ENCODE results near the gene NMNAT3.

The NMNAT3 gene

DNA sequence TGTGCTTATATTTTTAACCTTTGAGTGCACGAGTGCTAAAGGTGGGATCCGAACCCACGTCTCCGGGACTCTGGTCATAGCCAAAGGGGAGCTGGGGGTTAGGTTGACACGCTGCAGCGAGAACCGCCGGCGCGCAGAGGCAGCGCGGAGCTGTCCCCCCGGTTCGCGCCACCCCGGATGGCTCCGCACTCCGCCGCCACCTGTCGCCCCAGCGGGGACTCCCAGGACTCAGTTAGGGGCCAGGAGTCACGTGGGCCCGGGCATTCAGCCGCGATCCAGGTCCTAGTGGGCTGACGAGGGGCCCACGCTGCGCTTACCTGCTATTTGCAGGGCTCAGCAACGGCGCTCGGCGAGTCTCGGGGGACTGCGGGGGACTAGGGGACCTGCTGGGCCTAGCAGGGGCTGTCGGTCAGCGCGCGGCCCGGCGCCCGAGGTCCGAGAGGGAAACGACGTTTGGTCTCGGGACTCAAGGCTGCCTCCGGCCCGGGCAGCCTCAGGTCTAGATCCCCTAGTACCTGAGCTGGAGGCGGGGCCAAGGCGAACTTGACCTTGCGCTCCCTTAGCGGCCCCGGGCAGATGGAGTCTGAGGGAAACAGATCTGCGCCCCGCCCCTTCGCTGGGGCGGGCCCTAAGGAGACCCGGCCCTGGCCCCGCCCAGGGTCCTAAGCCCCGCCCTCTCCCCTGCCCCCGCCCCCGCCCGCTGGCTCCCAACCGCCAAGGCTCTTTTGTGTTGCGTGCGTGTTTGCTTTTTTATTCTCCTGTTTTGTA is at the start of gene NMNAT3:
NMNAT3 (minus strand) TSS at position 585 of the 768 bp plus-strand sequence. CDS start 50,248 bp downstream, outside the sequence.
- peak; percentile 72 to 74 (median 73) for DNase-seq (ENCODE audit: low read depth in 3 of 3)

DNA sequence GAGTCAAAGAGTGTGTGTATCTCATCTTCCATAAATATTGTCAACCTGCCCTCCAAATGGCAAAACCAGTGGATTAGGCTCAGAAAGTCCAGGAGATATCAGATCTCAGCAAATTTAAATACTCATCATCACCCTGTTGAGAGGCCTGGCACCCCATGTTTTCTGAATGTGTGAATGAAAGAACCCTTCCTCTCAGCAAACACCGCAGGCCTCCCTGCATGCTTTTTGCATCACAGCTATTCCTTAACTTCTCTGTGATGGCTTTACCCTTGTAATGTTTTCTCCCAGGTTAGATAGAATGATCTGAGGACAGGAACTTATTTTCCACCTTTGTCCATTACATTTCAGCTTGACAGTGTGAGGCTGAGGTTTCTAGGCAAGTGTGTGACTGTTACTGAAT is 43.6 kb upstream of the NMNAT3 start:
- no peak for DNase-seq (ENCODE audit: low read depth in 3 of 3)

DNA sequence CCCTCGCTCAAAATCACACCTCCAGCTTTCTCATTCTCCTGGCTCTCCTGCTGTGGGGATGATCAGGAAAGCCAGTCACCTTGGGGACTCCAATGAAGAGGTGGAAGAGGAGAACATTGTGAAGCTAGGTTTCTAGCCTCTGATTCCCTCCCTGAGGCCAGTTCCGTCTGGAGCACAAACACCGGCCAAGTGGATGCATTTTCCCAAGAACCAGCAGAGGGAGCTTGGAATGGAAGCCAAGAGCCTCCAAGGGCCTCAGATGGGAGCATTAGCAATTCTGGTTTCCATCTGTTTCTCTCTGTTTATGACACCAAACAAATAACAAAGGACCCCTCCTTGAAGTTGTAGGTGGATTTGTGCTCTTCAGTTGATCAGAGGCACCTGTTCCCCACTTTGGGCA is 40.6 kb upstream of the NMNAT3 start:
- DNase-seq (ENCODE audit: low read depth in 3 of 3), result no peak

DNA sequence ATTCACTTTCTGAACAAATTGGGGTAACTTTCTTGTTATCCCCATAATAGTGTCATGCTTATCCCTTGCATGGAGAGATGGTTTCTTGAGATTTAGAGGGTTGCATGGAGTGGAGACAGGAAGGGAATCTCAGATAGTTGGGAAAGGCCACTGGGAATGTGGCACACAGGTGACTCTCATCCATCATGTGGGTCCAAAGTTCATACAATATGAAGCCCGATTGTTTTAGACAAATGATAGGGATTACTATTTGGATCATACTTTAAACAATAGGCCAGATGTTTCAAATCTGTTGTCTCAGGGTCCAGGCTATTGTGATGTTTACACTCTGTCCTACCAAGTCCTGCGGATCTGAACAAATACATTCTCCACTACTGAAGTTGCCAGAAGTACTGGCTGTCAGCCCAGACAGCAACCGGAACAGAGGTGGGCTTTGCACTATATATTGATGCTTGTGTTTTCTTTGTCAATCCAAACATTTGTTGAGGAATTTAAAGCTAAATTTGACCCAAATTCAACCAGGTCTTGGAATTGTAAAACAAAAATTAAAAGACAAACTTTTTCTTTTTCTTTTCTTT is 39.2 kb upstream of the NMNAT3 start:
- DNase-seq (ENCODE audit: low read depth in 3 of 3), result no peak

DNA sequence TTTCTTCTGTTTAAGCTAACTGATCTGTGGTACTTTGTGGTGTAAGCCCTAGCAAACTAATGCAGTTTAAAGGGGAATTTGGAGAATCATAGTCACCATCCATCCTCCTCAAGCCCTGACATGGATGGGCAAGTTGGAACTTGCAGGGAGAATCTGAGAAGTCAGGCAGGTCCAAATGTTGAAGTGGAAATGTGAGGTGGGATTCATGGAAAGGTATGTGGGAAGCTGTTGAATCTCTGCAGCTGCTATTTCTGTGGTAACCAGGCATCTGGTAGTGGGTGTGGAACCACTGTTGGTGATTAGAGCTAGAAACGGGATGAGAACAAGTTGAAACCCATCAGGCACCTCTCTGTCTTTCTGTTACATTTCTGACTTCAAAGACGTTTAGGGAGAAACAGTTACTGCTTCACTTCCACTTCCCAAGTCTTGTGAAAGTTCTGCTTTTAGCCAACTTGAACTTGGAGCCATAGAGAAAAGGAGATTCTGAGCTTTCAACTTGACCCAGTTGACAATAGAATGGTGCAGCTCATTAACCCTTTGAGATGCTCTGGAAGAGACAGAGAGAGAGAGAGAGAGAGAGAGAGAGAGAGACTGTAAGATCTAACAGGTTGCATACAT is 38.1 kb upstream of the NMNAT3 start:
- no peak for DNase-seq (ENCODE audit: low read depth in 3 of 3)

DNA sequence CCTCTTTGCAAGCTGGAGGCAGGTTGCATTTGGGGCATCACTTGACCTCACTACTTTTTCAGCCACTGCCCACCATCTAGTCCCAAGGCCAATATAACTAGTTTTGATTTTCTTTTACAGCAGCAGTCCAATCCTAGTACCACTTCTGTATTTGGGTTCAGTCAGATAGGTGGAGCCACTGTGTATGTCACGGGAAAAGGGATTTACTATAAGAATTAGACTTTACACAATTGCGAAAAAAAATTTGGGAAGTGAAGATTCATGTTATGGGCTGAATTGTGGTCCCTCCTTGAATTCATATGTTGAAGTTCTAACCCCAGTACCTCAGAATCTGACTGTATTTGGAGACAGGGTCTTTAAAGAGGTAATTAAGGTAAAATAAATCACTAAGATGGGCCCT is 37.4 kb upstream of the NMNAT3 start:
- DNase-seq (ENCODE audit: low read depth in 3 of 3), result no peak

DNA sequence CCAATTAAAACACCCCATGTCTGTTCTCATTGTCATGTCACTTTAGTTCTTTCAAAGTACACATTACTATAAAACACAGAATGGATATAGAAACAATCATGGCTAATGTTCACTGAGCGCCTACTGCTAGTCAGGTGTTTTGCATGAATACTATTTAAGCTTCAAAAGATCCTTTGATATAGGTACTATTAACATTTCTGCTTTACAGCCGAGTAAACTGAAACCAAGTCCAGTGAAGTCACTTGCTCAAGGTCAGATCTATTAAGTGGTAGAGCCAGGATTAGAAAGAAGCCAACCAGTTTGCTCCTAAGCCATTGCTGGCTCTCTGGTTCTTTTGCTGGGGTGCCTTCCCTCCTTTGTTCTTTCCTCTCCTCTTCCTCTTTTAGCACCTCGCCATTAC is 32.4 kb upstream of the NMNAT3 start:
- no peak for DNase-seq (ENCODE audit: low read depth in 3 of 3)

DNA sequence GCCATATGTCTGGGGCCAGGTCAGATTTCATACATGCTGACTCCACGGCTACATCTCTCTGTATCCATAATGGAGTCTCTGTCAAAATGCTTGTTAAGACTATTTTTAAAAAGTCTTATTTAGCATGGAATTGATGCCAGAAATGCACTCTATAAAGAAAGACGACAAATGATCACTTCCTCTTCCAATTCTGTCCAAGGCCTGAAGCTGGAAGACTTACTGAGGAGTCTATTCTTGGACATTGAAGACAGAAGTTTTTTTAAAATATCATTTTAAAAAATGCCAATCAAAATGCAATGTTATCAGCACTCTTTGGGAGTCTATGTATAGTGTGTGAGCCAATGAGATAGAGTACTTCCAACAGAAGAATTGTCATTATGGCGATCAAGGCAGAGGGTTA is 27.9 kb upstream of the NMNAT3 start:
- DNase-seq (ENCODE audit: low read depth in 3 of 3), result no peak

DNA sequence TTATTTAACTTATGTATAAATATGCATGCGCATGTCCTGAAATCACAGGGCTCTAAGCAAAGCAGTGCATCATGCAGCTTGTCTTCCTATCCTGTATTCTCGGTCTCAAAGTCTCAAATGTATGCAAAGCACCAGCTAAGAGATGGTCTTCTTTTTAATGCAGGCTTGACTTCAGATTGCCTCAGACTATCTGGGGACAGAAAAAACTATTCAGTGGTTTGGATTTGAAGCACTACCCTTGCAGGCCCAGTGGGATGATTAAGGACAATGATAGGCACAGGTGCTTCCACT is 18.5 kb upstream of the NMNAT3 start:
- DNase-seq (ENCODE audit: low read depth in 3 of 3), result no peak

DNA sequence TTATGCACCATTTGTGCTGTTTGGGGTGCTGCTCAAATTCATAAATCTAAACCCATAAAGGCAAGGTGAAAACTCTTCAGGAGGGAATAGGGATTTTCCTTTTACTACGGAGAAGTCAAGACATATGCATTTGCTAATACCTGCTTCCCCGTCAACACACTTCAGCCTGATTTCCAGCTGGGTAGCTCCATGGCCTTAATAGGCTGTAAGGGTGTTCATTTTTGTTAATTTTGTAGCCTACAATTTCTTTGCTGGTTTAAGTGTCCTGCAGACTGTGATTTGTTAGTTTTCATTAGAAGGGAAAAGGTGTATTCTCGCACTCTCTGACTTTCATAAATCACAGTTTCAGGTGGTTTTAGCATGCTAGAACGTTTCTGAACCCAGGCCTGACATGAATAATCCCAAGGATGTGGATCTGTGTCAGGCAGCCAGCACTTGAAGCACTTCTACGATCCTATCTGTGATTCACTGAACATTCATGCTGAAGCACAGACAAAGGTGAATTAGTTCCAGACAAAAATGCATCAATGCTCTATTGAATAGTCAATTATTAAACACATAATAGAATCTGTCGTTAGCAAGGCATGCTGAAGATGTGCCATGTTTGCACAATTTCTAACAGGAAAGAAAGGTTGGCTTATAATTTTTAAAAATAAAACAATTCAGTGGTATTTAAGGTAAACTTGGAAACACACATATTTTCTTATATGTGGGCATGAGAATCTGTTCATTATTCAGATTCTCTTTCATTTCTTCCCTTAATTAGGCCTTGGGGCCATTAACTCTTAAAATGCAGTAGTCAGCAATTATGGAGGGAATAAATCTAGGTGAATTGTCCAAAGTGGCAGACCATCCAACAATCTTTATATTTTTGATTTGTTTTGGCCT is 17.9 kb upstream of the NMNAT3 start:
- DNase-seq (ENCODE audit: low read depth in 3 of 3), result no peak

DNA sequence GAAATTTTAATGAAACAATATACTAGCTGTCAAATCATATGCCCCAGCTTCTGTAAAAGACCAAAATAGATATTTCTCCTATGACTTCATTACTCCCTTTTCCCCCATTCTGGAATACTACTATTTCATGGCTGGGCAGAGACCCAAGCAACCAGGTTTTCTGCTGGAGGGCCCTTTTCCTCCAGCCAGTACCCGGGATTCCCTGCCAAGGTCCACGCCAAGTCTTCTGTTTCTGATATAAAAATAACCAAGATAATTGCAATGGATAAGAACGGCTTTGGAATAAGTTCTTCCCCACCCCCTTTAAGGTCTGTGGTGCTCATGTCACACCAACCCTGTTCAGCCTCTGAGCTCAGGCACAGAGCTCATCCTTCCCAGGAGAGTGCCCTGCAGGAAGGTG is 17.2 kb upstream of the NMNAT3 start:
- DNase-seq (ENCODE audit: low read depth in 3 of 3), result no peak

DNA sequence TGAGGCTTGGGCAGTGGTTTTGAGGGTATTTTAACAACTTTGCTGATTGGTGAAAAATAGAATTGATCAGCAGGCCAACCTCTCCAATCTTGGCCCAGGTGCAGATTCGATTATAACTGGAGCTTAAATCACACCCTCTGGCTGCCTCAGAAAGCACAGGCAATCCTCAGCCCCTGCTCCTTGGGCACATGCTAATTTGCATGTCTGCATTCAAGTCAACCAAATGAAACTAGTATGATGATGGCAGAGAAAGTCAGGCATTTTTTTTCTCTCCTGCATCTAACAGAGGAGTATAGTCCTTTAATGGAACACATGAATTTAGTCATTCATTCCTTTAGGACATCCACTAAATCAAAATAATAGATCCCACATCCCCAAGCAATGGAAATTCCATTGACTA is 16.8 kb upstream of the NMNAT3 start:
- DNase-seq (ENCODE audit: low read depth in 3 of 3), result no peak

DNA sequence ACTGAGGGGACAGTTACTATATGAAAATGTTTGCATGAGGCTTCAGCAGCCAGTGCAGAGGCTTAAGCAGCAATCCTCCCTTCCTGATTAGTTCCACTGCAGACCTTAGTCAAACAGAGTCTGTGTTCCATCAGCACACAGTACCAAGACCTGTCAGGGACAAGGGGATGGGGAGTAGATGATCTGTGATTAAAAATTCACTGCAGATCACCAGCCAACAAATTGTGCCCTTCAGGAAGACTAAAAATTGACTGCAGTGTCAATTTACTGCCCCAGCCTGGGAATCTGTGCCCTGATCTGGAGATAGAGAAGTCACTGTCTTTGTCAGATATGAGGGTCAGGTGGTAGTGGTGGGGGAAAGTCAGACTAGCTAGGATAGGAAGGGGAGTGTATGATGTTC is 13.8 kb upstream of the NMNAT3 start:
- no peak for DNase-seq (ENCODE audit: low read depth in 3 of 3)

DNA sequence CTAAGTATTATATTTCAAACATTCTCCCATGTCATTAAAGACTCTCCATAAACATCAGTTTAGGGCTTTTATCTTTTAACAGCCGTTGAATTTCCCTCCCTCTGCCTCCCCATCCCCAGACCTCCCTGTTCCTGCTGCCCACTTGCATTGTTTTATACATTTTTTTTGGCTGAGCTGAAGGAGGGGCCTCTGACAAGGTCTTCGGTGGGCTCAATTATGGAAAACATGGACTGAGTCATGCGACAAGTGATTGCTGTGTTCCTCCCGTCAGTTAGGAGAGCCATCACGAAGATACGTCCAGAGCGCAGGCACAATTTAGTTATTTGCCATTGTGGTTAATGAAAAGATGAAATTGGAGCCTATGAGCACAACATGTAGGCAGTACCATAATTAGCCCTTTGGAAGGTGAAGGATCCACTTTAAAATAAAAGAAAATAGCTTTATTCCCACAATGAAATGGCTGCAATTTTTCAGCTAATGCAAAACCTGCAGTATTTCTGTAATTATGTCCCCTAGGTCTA is 12.0 kb upstream of the NMNAT3 start:
- DNase-seq (ENCODE audit: low read depth in 3 of 3), result no peak

DNA sequence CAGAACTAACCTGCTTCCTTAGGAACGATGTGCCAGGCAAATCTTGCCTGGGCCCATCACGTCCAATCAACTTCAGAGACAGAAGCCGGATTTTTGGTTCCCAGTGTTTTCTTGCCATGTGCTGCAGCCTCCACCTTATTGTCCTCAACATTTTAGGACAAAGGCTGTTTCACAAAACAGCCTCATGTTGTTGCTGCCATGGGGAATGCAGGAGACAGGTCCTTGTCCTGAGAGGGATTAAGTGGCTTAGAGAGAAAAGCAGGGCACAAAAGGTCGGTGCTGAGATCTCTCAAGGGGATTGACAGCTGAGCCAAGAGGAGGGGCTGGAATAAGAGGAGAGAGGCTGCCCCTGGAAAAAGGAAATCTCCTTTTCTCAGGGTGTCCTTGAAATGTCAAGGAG is 11.3 kb upstream of the NMNAT3 start:
- DNase-seq (ENCODE audit: low read depth in 3 of 3), result no peak

DNA sequence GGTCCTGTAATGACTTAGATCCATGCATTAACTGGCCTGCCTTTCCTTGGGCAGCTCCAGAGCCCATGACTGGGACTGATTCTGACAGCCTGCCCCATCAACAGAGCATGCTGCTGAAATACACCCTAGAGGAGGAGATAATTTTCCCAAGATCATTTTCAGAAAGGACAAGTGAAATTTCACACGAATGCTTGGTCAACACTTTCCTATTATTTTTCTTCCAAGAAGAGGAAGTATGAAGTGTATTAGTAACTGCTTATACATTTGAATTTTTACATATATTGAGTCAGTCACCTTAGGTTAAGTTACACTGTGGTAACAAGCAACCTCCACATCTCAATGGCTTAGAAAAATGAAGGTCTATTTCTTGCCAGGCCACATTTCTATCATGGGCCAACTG is 9.7 kb upstream of the NMNAT3 start:
- no peak for DNase-seq (ENCODE audit: low read depth in 3 of 3)

DNA sequence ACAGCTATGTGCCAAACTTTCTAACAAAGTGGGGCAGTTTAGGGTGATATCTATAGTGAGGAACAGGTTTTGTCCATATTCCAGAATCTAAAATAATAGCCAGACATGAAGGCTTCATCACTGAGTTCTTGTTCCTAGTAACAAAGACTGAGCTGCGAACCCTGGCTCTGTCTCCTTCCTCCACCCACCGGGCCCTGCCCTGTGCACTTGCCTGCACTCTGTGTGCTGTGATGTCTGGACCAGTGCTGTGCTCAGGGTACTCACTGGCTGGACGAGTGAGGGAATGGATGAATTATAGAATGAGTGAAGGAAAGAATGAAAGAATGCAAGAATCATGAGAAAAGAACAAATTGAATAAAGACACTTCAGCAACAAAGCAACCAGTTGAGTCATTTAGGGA is 8.9 kb upstream of the NMNAT3 start:
- DNase-seq (ENCODE audit: low read depth in 3 of 3), result no peak

DNA sequence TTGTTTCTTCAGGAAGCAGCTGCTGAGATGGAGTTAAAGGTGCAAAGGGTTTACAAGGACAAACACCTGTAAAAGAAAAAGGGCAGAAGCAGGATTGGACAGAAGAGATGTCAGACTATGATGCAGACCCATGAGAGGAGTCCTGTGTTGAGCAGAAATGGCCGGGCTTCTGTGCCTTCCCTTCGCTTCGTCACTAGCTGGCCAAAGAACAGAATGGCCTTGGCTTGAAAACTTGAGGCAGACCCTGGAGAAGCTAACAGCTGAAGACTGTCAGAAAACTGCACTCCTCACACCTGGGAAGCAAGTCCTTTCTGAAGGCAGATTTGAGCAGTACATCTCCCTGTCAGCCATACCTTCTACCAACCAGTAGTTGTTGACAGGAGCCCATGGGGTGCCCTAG is 8.4 kb upstream of the NMNAT3 start:
- DNase-seq (ENCODE audit: low read depth in 3 of 3), result no peak

DNA sequence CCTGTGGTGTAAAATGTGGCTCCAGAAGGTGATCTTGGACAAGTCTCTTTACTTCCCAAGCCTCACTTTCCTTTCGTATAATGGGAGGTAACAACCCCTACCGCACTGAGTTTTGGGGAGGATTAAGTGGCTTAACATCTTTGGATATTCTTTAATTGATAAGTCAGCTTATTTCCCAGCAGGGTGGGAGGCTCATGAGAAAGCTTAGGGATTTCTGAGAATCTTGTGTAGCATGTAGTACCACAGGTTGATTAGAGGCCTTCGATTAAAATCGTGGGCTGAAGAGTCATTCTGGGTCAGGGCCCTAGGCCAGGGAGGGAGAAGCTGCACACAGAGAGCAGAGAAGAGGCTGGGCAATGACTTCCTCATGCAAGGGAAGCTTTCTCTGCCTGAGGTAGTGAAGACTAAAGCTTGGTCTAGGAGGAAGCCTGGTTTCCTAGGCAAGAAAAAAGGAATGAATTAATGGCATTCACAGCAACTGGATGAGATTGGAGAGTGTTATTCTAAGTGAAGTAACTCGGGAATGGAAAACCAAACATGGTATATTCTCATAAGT is 1.5 kb upstream of the NMNAT3 start:
- DNase-seq (ENCODE audit: low read depth in 3 of 3), result no peak

DNA sequence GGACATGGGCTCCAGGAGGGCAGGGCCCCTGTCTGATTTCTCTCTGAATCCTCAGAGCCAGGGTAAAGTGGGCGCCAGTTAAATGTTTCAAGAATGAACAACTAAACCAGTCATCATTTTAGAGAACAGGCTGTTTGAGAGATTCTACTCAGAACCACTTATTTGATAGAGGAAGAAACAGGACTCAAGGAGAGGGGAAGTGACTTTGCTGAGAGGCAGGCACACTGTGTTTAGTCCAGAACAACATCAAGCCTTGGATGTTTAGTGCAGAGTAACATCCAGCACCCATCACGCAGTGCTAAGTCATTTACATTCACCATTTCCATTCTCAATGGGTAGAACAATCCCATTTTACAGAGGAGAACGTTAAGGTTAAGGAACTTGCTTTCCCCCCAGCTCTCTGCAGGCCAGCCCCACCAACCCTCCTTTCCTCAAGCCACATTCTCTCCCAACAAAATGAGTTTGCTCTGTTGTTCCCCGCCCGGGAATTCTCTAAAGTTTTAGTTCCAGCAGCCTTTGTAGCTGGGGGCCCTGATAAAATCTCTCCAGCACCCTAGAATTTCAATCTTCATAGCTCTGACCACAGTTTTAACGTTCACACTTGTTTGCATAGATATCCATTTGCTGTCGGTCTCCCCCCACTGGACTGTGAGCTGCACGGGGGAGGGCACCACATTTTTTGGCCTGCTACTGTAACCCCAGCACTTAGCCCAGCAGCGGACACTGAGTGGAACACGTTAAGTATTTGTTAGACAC is 962 bp downstream of the NMNAT3 start:
- peak in 1 of 3 experiments; percentile 1 for DNase-seq (ENCODE audit: low read depth in 3 of 3)

DNA sequence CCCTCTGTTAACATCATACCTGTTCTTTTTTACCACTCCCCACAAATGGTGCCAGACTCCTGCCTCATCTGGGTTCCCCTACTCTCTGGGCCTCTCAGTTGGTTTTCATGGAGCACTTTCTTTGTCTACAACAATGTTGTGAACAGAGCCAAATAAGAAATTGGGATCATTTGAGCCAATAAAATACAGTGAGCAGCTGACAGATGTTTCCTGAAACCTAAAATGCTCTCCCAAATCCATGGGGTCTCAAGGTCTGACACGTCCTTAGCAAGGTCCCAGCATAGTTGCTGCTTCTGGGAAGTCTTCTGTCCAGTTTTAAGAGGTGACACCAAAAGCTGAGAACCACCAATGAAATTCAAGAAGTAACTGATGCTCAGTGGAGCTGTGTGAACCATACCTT is 1.7 kb downstream of the NMNAT3 start:
- no peak for DNase-seq (ENCODE audit: low read depth in 3 of 3)

Measured in stimulated activated CD4-positive, alpha-beta T cell treated with anti-CD3 and anti-CD28 coated beads, TNF-alpha, amount 100 ng/mL, for 4 hours (primary cell).